Stomach (tissue), 4 donors: ENCODE results near the gene TMEM242.

Experiments
- CTCF ChIP-seq, 7 experiments: fragments of 450-650 bp in 4 of 7; fragments of 200-600 bp in 3 of 7; sonication (generic) in 3 of 7; IDR thresholded peaks; one replicate each; pipeline ENCODE4 v1.5.1; 2016 to 2019; ENCODE audit warnings: antibody characterized with exemption in 7 of 7, control low read depth in 2 of 7, mild to moderate bottlenecking in 1 of 7
- POLR2A ChIP-seq, 4 donors: fragments of 450-650 bp; IDR thresholded peaks; one replicate each; pipeline ENCODE4 v1.6.1; 2016; ENCODE audit warnings: antibody characterized with exemption in 4 of 4, control low read depth in 2 of 4, mild to moderate bottlenecking in 1 of 4, moderate library complexity in 1 of 4

DNA sequence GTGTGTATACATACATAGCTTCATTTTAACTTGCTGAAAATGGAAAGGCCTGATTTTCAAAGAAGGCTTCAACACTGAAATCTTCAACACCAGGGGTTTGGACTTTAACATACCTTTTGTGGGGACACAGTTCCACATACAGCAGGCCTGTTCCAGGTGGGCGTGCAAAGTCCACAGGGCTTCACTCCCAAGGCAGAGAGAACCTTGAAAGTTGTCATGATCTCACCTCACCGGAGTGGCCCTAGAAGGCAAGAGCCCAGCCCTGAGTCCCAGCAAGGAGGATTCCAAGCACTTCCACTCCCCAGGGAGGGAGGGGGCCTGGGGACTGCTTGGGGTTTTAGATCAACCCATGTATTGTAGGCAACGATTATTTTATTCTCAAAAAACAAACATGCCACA lies 47.2 kb downstream of the TMEM242 start:
- TF ChIP-seq CTCF (IDR thresholded peaks at IDR 0.05) (no peak), POLR2A (IDR thresholded peaks at IDR 0.05) (no peak)
